PC-3 (cell line): ENCODE measurements around the gene NFIC. TPM values are rescaled to one million over a fixed set of nuclear protein-coding genes. Genes with fewer than 3 reads are reported as not detected.

ENCODE experiments used
- ATAC-seq: fragments of 200-7000 bp; cut with Tn5 transposase; 2 replicates; pipeline ENCODE4 v1.9.1; 2020; ENCODE audit warnings: mild to moderate bottlenecking, moderate library complexity
- BruUV-seq: library from RNA; stranded (reverse); fragments of 400-500 nt; replicated peaks from 2 replicates; lab custom pipeline; 2021; lab: Mats Ljungman, UMichigan
- CTCF ChIA-PET: fragments of 300-600 bp; sonication (Branson Sonifier 250); formaldehyde crosslinking; loops from one replicate; lab custom pipeline; 2022; ENCODE audit warnings: antibody characterized with exemption; lab: Charles Lee
- POLR2A ChIA-PET: fragments of 300-600 bp; sonication (Branson Sonifier 250); formaldehyde crosslinking; loops from one replicate; lab custom pipeline; 2022; ENCODE audit warnings: antibody characterized with exemption; ENCODE audit not compliant: unreplicated experiment; lab: Charles Lee
- DNase-seq: peaks from one replicate; pipeline ENCODE4 v3.0.0-alpha.2; 2015
- H2AFZ ChIP-seq: fragments of 300-600 bp; sonication (generic); 2 replicates; pipeline ENCODE4 v1.6.0; 2016; ENCODE audit warnings: antibody characterized with exemption, low read length
- H3F3A ChIP-seq: fragments of 300-600 bp; sonication (generic); one replicate; pipeline ENCODE4 v1.6.0; 2017; ENCODE audit warnings: antibody characterized with exemption, low read length, control low read depth, mild to moderate bottlenecking; ENCODE audit not compliant: unreplicated experiment
- H3K27ac ChIP-seq: fragments of 300-600 bp; sonication (generic); 2 replicates; pipeline ENCODE4 v1.5.1; 2016; ENCODE audit warnings: mild to moderate bottlenecking, low read length
- H3K27me3 ChIP-seq: fragments of 300-600 bp; sonication (generic); 2 replicates; pipeline ENCODE4 v1.6.1; 2016; ENCODE audit warnings: low read length, mixed read lengths
- H3K36me3 ChIP-seq: fragments of 300-600 bp; sonication (generic); 2 replicates; pipeline ENCODE4 v1.6.1; 2016; ENCODE audit warnings: low read depth, mixed run types, low read length, mixed read lengths
- H3K4me1 ChIP-seq: fragments of 300-600 bp; sonication (generic); 2 replicates; pipeline ENCODE4 v1.5.1; 2016; ENCODE audit warnings: low read length; ENCODE audit not compliant: insufficient read depth
- H3K4me2 ChIP-seq: fragments of 300-600 bp; sonication (generic); 2 replicates; pipeline ENCODE4 v1.6.0; 2016; ENCODE audit warnings: low read length
- H3K4me3 ChIP-seq: fragments of 300-600 bp; sonication (generic); 2 replicates; pipeline ENCODE4 v1.5.1; 2016; ENCODE audit warnings: mild to moderate bottlenecking, low read length, mixed read lengths
- H3K79me2 ChIP-seq: fragments of 300-600 bp; sonication (generic); 2 replicates; pipeline ENCODE4 v1.6.1; 2017; ENCODE audit warnings: low read length, mixed read lengths
- H3K9ac ChIP-seq: fragments of 300-600 bp; sonication (generic); 2 replicates; pipeline ENCODE4 v1.6.0; 2016; ENCODE audit warnings: mild to moderate bottlenecking, low read length
- H3K9me2 ChIP-seq: fragments of 300-600 bp; sonication (generic); replicated peaks from 2 replicates; pipeline ENCODE4 v1.6.1; 2016; ENCODE audit warnings: mixed run types, low read length, mixed read lengths
- H3K9me3 ChIP-seq: fragments of 300-600 bp; sonication (generic); 2 replicates; pipeline ENCODE4 v1.6.1; 2016; ENCODE audit warnings: low read length, mixed read lengths
- H4K20me1 ChIP-seq: fragments of 300-600 bp; sonication (generic); 2 replicates; pipeline ENCODE4 v1.6.1; 2016; ENCODE audit warnings: low read length, mixed read lengths
- EZH2 ChIP-seq: fragments of 300-600 bp; sonication (generic); IDR thresholded peaks from one replicate; pipeline ENCODE4 v1.6.1; 2017; ENCODE audit warnings: antibody characterized with exemption, mild to moderate bottlenecking, low read length; ENCODE audit not compliant: unreplicated experiment
- EZH2phosphoT487 ChIP-seq: fragments of 300-600 bp; sonication (generic); IDR thresholded peaks from 2 replicates; pipeline ENCODE4 v1.6.1; 2018; ENCODE audit warnings: mild to moderate bottlenecking, antibody characterized with exemption, low read length, borderline replicate concordance
- intact Hi-C: fragments of 100-400 bp; cut with micrococcal nuclease; formaldehyde crosslinking; loops from 2 replicates; pipeline ENCODE4 v1.9.0; 2023
- total RNA-seq: library from RNA; depleted of rRNA; stranded (reverse); fragments of >200 nt; gene quantifications from 2 replicates; pipeline ENCODE4 v1.2.3, GENCODE V29; 2014
- TF ChIP-seq, protein P1 (sequence below): fragments of 300-600 bp; sonication (generic); conservative IDR thresholded peaks from 2 replicates; pipeline ENCODE4 v1.5.1; 2017; ENCODE audit warnings: antibody characterized with exemption, low read depth, mild to moderate bottlenecking, low read length

NFIC gene
- total RNA-seq, 1 experiment from 2014 or later: 31.7 TPM

DNA sequence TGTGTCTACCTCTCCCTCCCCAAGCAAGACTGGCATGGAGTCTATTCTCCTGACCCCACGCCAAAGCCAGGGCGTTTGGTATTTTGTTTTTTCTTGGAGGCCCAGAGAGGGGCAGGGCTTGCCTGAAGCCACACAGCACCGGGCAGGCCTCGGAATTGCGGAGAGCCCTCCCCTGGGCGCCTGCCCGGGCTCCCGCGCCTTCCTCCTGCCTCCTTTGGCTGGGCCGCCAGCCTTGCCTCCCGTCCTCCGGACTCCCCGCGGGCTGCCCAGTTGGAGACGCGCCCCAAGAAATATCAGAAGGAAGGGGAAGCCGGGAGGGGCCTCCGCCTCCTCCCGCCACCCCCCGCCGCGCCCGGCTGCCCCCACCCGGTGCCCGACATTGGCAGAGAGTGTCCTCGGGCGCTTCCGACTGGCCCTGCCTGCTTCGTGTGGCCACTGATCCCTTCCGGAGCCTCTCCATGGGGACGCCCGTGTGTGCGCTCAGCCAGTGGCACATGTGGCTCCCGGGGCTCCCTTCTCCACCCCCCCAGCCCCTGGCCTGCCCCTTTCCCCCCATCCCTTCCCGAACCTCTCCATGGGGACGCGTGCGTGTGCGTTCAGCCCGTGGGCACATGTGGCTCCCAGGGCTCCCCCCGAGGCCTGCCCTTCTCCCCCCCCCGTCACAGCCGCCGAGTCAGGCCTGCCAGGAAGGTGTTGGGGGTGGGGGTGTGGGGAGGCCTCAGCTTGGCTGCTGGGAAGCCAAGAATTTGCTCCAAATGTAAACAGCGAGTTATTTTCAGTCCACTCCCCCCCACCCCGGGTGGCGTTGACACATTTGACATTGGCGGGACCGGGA lies 37.3 kb downstream of the NFIC start:
- DNase-seq (no peak), ATAC-seq (no peak)
- Histone ChIP-seq H2AFZ (no peak overlapping the region), H3K9ac (no peak overlapping the region), H3K4me1 (no peaks in the 10 kb centered on the region), H3K27me3 (no peaks in the 10 kb centered on the region), H3K27ac (no peak overlapping the region), H3K79me2 (peaks cover 34% of the 10 kb centered on the region), H3F3A (no peaks in the 10 kb centered on the region), H4K20me1 (peaks cover 4% of the 10 kb centered on the region; the same call in 1 of the 2 replicates), H3K36me3 (no peaks in the 10 kb centered on the region), H3K9me2 (no peaks in the 10 kb centered on the region), H3K9me3 (no peaks in the 10 kb centered on the region), H3K4me3 (no peak overlapping the region), H3K4me2 (no peak overlapping the region)
- intact Hi-C loops: no loop called here
- CTCF ChIA-PET: no interaction called here
- no peak for TF ChIP-seq EZH2phosphoT487
- TF ChIP-seq EZH2: no peak
- TF ChIP-seq, protein P1, sequence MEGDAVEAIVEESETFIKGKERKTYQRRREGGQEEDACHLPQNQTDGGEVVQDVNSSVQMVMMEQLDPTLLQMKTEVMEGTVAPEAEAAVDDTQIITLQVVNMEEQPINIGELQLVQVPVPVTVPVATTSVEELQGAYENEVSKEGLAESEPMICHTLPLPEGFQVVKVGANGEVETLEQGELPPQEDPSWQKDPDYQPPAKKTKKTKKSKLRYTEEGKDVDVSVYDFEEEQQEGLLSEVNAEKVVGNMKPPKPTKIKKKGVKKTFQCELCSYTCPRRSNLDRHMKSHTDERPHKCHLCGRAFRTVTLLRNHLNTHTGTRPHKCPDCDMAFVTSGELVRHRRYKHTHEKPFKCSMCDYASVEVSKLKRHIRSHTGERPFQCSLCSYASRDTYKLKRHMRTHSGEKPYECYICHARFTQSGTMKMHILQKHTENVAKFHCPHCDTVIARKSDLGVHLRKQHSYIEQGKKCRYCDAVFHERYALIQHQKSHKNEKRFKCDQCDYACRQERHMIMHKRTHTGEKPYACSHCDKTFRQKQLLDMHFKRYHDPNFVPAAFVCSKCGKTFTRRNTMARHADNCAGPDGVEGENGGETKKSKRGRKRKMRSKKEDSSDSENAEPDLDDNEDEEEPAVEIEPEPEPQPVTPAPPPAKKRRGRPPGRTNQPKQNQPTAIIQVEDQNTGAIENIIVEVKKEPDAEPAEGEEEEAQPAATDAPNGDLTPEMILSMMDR: no peak
- POLR2A ChIA-PET: no interaction called here
- no TSS peak for BruUV-seq

DNA sequence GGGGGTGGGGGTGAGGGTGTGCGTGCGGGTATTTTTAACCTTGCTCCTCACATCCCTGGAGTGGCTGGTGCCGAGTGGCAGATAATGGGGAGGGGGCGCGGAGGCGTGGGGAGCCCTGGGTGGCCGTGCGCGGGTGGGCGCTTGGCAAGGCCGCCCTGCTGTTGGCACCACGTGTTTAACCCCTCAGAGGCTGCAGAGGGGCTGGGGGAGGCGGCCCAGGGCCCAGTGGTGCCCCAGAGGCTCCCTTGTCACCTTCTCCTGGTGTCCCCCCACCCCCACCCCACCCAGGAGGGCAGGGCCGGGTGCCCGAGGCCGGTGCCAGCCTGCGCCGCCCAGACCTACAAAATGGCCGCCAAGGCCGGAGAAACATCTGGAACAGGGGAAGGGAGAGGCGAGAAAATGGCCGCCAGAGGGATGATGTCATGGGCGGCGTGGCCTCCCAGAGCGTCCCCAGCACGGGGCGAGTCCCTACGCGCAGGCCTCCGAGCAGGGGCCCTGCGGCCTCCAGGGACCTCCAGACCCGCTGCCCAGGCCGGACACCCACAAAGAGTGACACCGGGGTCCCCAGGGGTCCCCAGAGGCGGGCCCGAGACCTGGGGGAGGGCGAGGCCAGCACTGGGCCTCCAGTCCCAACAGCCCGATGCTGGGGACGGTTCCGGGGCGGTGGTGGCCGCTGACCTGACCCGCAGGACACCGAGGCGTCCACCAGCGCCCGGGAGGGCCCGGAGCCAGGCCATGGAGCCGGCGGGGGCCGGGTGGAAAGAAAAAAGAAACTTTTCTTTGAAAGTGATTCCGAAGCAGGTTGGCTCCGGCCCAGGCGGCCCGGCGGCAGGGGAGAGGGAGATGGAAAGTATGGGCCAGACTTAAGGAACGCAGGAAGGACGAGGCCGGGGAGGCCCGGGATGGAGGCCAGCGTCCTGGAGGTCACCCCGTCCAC lies 38.2 kb downstream of the NFIC start:
- H3K4me3 ChIP-seq: no peak overlapping the region
- H3K79me2 ChIP-seq: peaks cover 33% of the 10 kb centered on the region
- CTCF ChIA-PET: no interaction called here
- H3K9ac ChIP-seq: no peak overlapping the region
- H3K9me3 ChIP-seq: no peaks in the 10 kb centered on the region
- POLR2A ChIA-PET: no interaction called here
- intact Hi-C loops: no loop called here
- DNase-seq (no peak), ATAC-seq (no peak)
- BruUV-seq: no TSS peak
- no peak overlapping the region for H3K27ac ChIP-seq
- no peak overlapping the region for H2AFZ ChIP-seq
- no peaks in the 10 kb centered on the region for H3F3A ChIP-seq
- no peaks in the 10 kb centered on the region for H3K36me3 ChIP-seq
- no peaks in the 10 kb centered on the region for H3K4me1 ChIP-seq
- peaks cover 4% of the 10 kb centered on the region; the same call in 1 of the 2 replicates for H4K20me1 ChIP-seq
- no peak overlapping the region for H3K4me2 ChIP-seq
- TF ChIP-seq, protein P1: no peak
- TF ChIP-seq EZH2phosphoT487: no peak
- no peak for TF ChIP-seq EZH2
- H3K27me3 ChIP-seq: no peaks in the 10 kb centered on the region
- no peaks in the 10 kb centered on the region for H3K9me2 ChIP-seq
